Measurements from ENCODE around the gene KIF19.

KIF19 gene

GRCh38 chr17:74342224-74342623 is 16.2 kb downstream of the KIF19 start:
- DNase-seq (ENCODE audit: low read depth), result no peak

GRCh38 chr17:74343121-74343520 is 17.1 kb downstream of the KIF19 start:
- DNase-seq (ENCODE audit: low read depth), result no peak

- DNase-seq (ENCODE audit: low read depth), result no peak
Measured at GRCh38 chr17:74343526-74344284, 17.7 kb downstream of the KIF19 start.

GRCh38 chr17:74344658-74345057 is 18.6 kb downstream of the KIF19 start:
- no peak for DNase-seq (ENCODE audit: low read depth)

GRCh38 chr17:74345433-74346241 is 19.6 kb downstream of the KIF19 start:
- DNase-seq (ENCODE audit: low read depth), result no peak

- no peak for DNase-seq (ENCODE audit: low read depth)
Measured at GRCh38 chr17:74347646-74348045, 21.6 kb downstream of the KIF19 start.

- no peak for DNase-seq (ENCODE audit: low read depth)
Measured at GRCh38 chr17:74349120-74349519, 23.1 kb downstream of the KIF19 start.

GRCh38 chr17:74350486-74350885 is 24.5 kb downstream of the KIF19 start:
- DNase-seq (ENCODE audit: low read depth), result no peak

GRCh38 chr17:74351552-74352210 is 25.7 kb downstream of the KIF19 start:
- no peak for DNase-seq (ENCODE audit: low read depth)

GRCh38 chr17:74353446-74354060 is 27.5 kb downstream of the KIF19 start:
- DNase-seq (ENCODE audit: low read depth), result no peak

- DNase-seq (ENCODE audit: low read depth), result peak; percentile 5
Measured at GRCh38 chr17:74354123-74354522, 28.1 kb downstream of the KIF19 start.

GRCh38 chr17:74354561-74354960 is 28.5 kb downstream of the KIF19 start:
- no peak for DNase-seq (ENCODE audit: low read depth)

GRCh38 chr17:74355065-74355464 is 29.0 kb downstream of the KIF19 start:
- no peak for DNase-seq (ENCODE audit: low read depth)

- DNase-seq (ENCODE audit: low read depth), result no peak
Measured at GRCh38 chr17:74356646-74357465, 30.8 kb downstream of the KIF19 start.

- no peak for DNase-seq (ENCODE audit: low read depth)
Measured at GRCh38 chr17:74357466-74357809, 31.4 kb downstream of the KIF19 start.

GRCh38 chr17:74358697-74359096 is 32.7 kb downstream of the KIF19 start:
- no peak for DNase-seq (ENCODE audit: low read depth)

GRCh38 chr17:74359916-74360315 is 33.9 kb downstream of the KIF19 start:
- DNase-seq (ENCODE audit: low read depth), result no peak

- no peak for DNase-seq (ENCODE audit: low read depth)
Measured at GRCh38 chr17:74360899-74361229, 34.8 kb downstream of the KIF19 start.

- peak; percentile 24 for DNase-seq (ENCODE audit: low read depth)
Measured at GRCh38 chr17:74361230-74362068, 35.4 kb downstream of the KIF19 start, which contains the start of gene BTBD17. Gene BTBD17, minus strand, starts transcription at chr17:74361868. Its CDS starts 49 bp downstream, at chr17:74361819.

GRCh38 chr17:74362069-74362405 is 36.0 kb downstream of the KIF19 start:
- no peak for DNase-seq (ENCODE audit: low read depth)
